Caco-2 (cell line): ENCODE data around the gene PFN4. TPM values are rescaled to one million over a fixed set of nuclear protein-coding genes. Genes with fewer than 3 reads are reported as not detected.

Source experiments
- BruUV-seq: library from RNA; stranded (reverse); fragments of 400-500 nt; replicated peaks from 2 replicates; lab custom pipeline; 2021; lab: Mats Ljungman, UMichigan
- CTCF ChIA-PET: fragments of 300-600 bp; sonication (Branson Sonifier 250); formaldehyde crosslinking; loops from one replicate; lab custom pipeline; 2022; ENCODE audit warnings: antibody characterized with exemption; lab: Charles Lee
- POLR2A ChIA-PET: fragments of 300-600 bp; sonication (Branson Sonifier 250); formaldehyde crosslinking; loops from one replicate; lab custom pipeline; 2022; ENCODE audit warnings: antibody characterized with exemption; lab: Charles Lee
- DNase-seq, 2 experiments: peaks; one replicate each; pipeline versions ENCODE4 v3.0.0 to v3.0.0-alpha.2; 2020 to 2022
- H3K27me3 ChIP-seq: replicated peaks from 2 replicates; pipeline ENCODE4 v1.6.0; 2011; ENCODE audit warnings: low read length; ENCODE audit not compliant: control insufficient read depth, insufficient read depth
- H3K36me3 ChIP-seq: 2 replicates; pipeline ENCODE4 v1.5.1; 2011; ENCODE audit warnings: low read length; ENCODE audit not compliant: control insufficient read depth, insufficient read depth
- H3K4me1 ChIP-seq: fragments of 250-450 bp; sonication (Bioruptor Pico); 2 replicates; pipeline ENCODE4 v1.5.1; 2020; ENCODE audit warnings: mild to moderate bottlenecking
- H3K4me3 ChIP-seq: 2 replicates; pipeline ENCODE4 v1.5.1; 2011; ENCODE audit warnings: low read depth, mild to moderate bottlenecking, control low read depth, low read length
- H3K9me3 ChIP-seq: fragments of 250-450 bp; sonication (Bioruptor Pico); 2 replicates; pipeline ENCODE4 v1.5.1; 2020; ENCODE audit warnings: mild to moderate bottlenecking, moderate library complexity
- H3K27ac Mint-ChIP-seq: one replicate; pipeline ENCODE4 v1.8.0; 2022; ENCODE audit warnings: mixed read lengths; ENCODE audit not compliant: unreplicated experiment
- H3K27me3 Mint-ChIP-seq: one replicate; pipeline ENCODE4 v1.8.0; 2022; ENCODE audit warnings: mixed read lengths; ENCODE audit not compliant: insufficient read depth, unreplicated experiment
- H3K36me3 Mint-ChIP-seq: one replicate; pipeline ENCODE4 v1.8.0; 2022; ENCODE audit warnings: mild to moderate bottlenecking, mixed read lengths; ENCODE audit not compliant: insufficient read depth, unreplicated experiment
- H3K4me1 Mint-ChIP-seq: one replicate; pipeline ENCODE4 v1.8.0; 2022; ENCODE audit warnings: low read depth, mixed read lengths; ENCODE audit not compliant: unreplicated experiment
- H3K4me3 Mint-ChIP-seq: one replicate; pipeline ENCODE4 v1.8.0; 2022; ENCODE audit warnings: mild to moderate bottlenecking, moderate library complexity, mixed read lengths; ENCODE audit not compliant: unreplicated experiment
- H3K9me3 Mint-ChIP-seq: one replicate; pipeline ENCODE4 v1.8.0; 2022; ENCODE audit warnings: mixed read lengths; ENCODE audit not compliant: unreplicated experiment
- CTCF ChIP-seq, 2 experiments: fragments of 200-600 bp in 1 of 2; IDR thresholded peaks; 1 replicate in 1 of 2; 2 replicates in 1 of 2; pipeline versions ENCODE4 v1.5.1 to v1.8.0; 2011 to 2022; ENCODE audit warnings: antibody characterized with exemption in 1 of 2, control low read depth in 1 of 2, inconsistent platforms in 1 of 2, low read depth in 1 of 2, low read length in 1 of 2, mild to moderate bottlenecking in 1 of 2, moderate library complexity in 1 of 2; ENCODE audit not compliant: insufficient read depth in 1 of 2, severe bottlenecking in 1 of 2, unreplicated experiment in 1 of 2
- intact Hi-C: fragments of 100-400 bp; cut with micrococcal nuclease; formaldehyde crosslinking; loops from one replicate; pipeline ENCODE4 v1.10.0; 2022; ENCODE audit not compliant: unreplicated experiment
- total RNA-seq: library from RNA; stranded (reverse); gene quantifications from 2 replicates; pipeline ENCODE4 v1.2.3, GENCODE V29; 2022

PFN4 gene
- total RNA-seq, 1 experiment from 2014 or later: 1.4 TPM

- no peaks in the 10 kb centered on the region for H3K27me3 ChIP-seq
- H3K4me1 Mint-ChIP-seq: peaks cover 7% of the 10 kb centered on the region
- H3K4me1 ChIP-seq: no peaks in the 10 kb centered on the region
- H3K27me3 Mint-ChIP-seq: no peaks in the 10 kb centered on the region
- peak overlapping the region; percentile 12 for H3K27ac Mint-ChIP-seq
- no TSS peak for BruUV-seq
- TF ChIP-seq CTCF (IDR thresholded peaks at IDR 0.05; ENCODE audit: insufficient read depth in 1 of 2, low read depth in 1 of 2, low read length in 1 of 2, severe bottlenecking in 1 of 2, unreplicated experiment in 1 of 2): no peak
- intact Hi-C loops: no loop called here
- no peak overlapping the region for H3K4me3 Mint-ChIP-seq
- DNase-seq: no peak
- no peaks in the 10 kb centered on the region for H3K36me3 Mint-ChIP-seq
- H3K9me3 Mint-ChIP-seq: peaks cover 12% of the 10 kb centered on the region
- no peak overlapping the region for H3K4me3 ChIP-seq
- CTCF ChIA-PET: interaction anchor here (1.0 kb wide), 1 partner anchor 23 kb away, joined by 4 read pairs; no protein-coding TSS in a partner anchor
- POLR2A ChIA-PET: interaction anchor here (0.6 kb wide), 1 partner anchor 111 kb away, joined by 3 read pairs; the partner anchor contains the start of gene WDCP
- no peaks in the 10 kb centered on the region for H3K9me3 ChIP-seq
- H3K36me3 ChIP-seq: no peaks in the 10 kb centered on the region
Observed at GRCh38 chr2:24158131-24158530, 35.0 kb upstream of the PFN4 start.

GRCh38 chr2:24153478-24153877 is 30.3 kb upstream of the PFN4 start:
- POLR2A ChIA-PET: no interaction called here
- CTCF ChIA-PET: interaction anchor here (1.4 kb wide), 1 partner anchor 69 kb away, joined by 4 read pairs; the partner anchor contains the start of gene TP53I3
- H3K4me1 ChIP-seq: peaks cover 4% of the 10 kb centered on the region; the same call in 1 of the 2 replicates

More at GRCh38 chr2:24153478-24153877, 30.3 kb upstream of the PFN4 start:
- intact Hi-C loops: no loop called here
- Mint-ChIP-seq H3K27me3 (no peaks in the 10 kb centered on the region), H3K9me3 (peaks cover 12% of the 10 kb centered on the region), H3K27ac (no peak overlapping the region), H3K36me3 (no peaks in the 10 kb centered on the region), H3K4me1 (peaks cover 7% of the 10 kb centered on the region), H3K4me3 (no peak overlapping the region)
- no peak for DNase-seq
- no peaks in the 10 kb centered on the region for H3K27me3 ChIP-seq
- H3K4me3 ChIP-seq: no peak overlapping the region
- TF ChIP-seq CTCF (IDR thresholded peaks at IDR 0.05; ENCODE audit: insufficient read depth in 1 of 2, low read depth in 1 of 2, low read length in 1 of 2, severe bottlenecking in 1 of 2, unreplicated experiment in 1 of 2): no peak
- BruUV-seq: no TSS peak
- no peaks in the 10 kb centered on the region for H3K36me3 ChIP-seq
- H3K9me3 ChIP-seq: peaks cover 3% of the 10 kb centered on the region; the same call in 1 of the 2 replicates
